Thyroid gland (tissue), 4 donors: ENCODE results near the gene HOXA3. TPM values are rescaled to one million over a fixed set of nuclear protein-coding genes. Genes with fewer than 3 reads are reported as not detected.

Source experiments
- DNase-seq, 2 donors: peaks; one replicate each; pipeline ENCODE4 v3.0.0-alpha.2; 2019
- H3K27ac ChIP-seq, 3 donors: fragments of 200-600 bp; sonication (generic); 1 replicate in 2 of 3; 2 replicates in 1 of 3; pipeline ENCODE4 v1.5.1; 2016 to 2019; ENCODE audit warnings: mild to moderate bottlenecking in 1 of 3, moderate library complexity in 1 of 3
- H3K27me3 ChIP-seq: fragments of 200-600 bp; sonication (generic); one replicate; pipeline ENCODE4 v1.5.1; 2019
- H3K36me3 ChIP-seq, 2 donors: fragments of 200-600 bp; sonication (generic); one replicate each; pipeline ENCODE4 v1.5.1; 2016 to 2019
- H3K4me1 ChIP-seq, 2 donors: fragments of 200-600 bp; sonication (generic); one replicate each; pipeline ENCODE4 v1.5.1; 2017 to 2019
- H3K4me3 ChIP-seq, 3 donors: fragments of 200-600 bp; sonication (generic); replicated peaks in 1 of 3; 1 replicate in 2 of 3; 2 replicates in 1 of 3; pipeline ENCODE4 v1.5.1; 2016; ENCODE audit warnings: mild to moderate bottlenecking in 1 of 3
- H3K9me3 ChIP-seq: fragments of 200-600 bp; sonication (generic); one replicate; pipeline ENCODE4 v1.5.1; 2017
- CTCF ChIP-seq, 6 experiments: fragments of 200-600 bp in 3 of 6; fragments of 450-650 bp in 3 of 6; sonication (generic) in 3 of 6; IDR thresholded peaks; one replicate each; pipeline ENCODE4 v1.5.1; 2016 to 2019; ENCODE audit warnings: antibody characterized with exemption in 6 of 6, mild to moderate bottlenecking in 2 of 6, inconsistent platforms in 1 of 6, moderate library complexity in 1 of 6
- POLR2A ChIP-seq, 2 donors: fragments of 450-650 bp; IDR thresholded peaks; one replicate each; pipeline ENCODE4 v1.6.1; 2017; ENCODE audit warnings: antibody characterized with exemption in 2 of 2, mild to moderate bottlenecking in 2 of 2, moderate library complexity in 1 of 2
- WGBS, 2 donors: methylation state at CpG; one replicate each; pipeline ENCODE4 v1.1.5; 2017; 5-methylcytosine and 5-hydroxymethylcytosine counted together
- intact Hi-C: fragments of 100-400 bp; cut with DNase I; formaldehyde crosslinking; loops from one replicate; pipeline ENCODE4 v1.15.1; 2023
- total RNA-seq, 4 donors: library from RNA; depleted of rRNA; stranded (reverse); fragments of >200 nt; gene quantifications; one replicate each; pipeline ENCODE4 v1.2.3, GENCODE V29; 2016

HOXA3 gene
- total RNA-seq, 4 donors from 2014 or later, result 0.94 to 6.1 (median 1.9) TPM

- WGBS, 2 donors, result 94 to 100% methylated on average over 1 of the region's 1 CpG
- intact Hi-C loops, result no loop called here
- no peak for DNase-seq
- Histone ChIP-seq H3K36me3 (no peaks in the 10 kb centered on the region), H3K27me3 (no peaks in the 10 kb centered on the region), H3K4me3 (no peak overlapping the region), H3K9me3 (no peaks in the 10 kb centered on the region), H3K27ac (no peak overlapping the region), H3K4me1 (no peaks in the 10 kb centered on the region)
- TF ChIP-seq CTCF (IDR thresholded peaks at IDR 0.05), result no peak
- TF ChIP-seq POLR2A (IDR thresholded peaks at IDR 0.05), result no peak
These were observed 73.0 kb downstream of the HOXA3 start for GRCh38 chr7:27079234-27079975.

GRCh38 chr7:27078616-27079233 lies 73.7 kb downstream of the HOXA3 start:
- no peak overlapping the region for H3K4me3 ChIP-seq
- H3K27me3 ChIP-seq, result no peaks in the 10 kb centered on the region
- WGBS, 2 donors, result 93 to 98% methylated on average over 5 of the region's 5 CpGs

GRCh38 chr7:27073076-27073475 lies 79.3 kb downstream of the HOXA3 start:
- intact Hi-C loops, result no loop called here
- TF ChIP-seq POLR2A (IDR thresholded peaks at IDR 0.05), result no peak
- TF ChIP-seq CTCF (IDR thresholded peaks at IDR 0.05), result no peak
- Histone ChIP-seq H3K27me3 (no peaks in the 10 kb centered on the region), H3K4me1 (no peaks in the 10 kb centered on the region), H3K27ac (no peak overlapping the region), H3K9me3 (no peaks in the 10 kb centered on the region), H3K36me3 (no peaks in the 10 kb centered on the region), H3K4me3 (no peak overlapping the region)
- no peak for DNase-seq

More at GRCh38 chr7:27078616-27079233, 73.7 kb downstream of the HOXA3 start:
- no peaks in the 10 kb centered on the region for H3K36me3 ChIP-seq
- TF ChIP-seq CTCF (IDR thresholded peaks at IDR 0.05), result no peak
- no peak for TF ChIP-seq POLR2A (IDR thresholded peaks at IDR 0.05)
- no peak for DNase-seq
- intact Hi-C loops, result no loop called here
- H3K9me3 ChIP-seq, result no peaks in the 10 kb centered on the region
- no peaks in the 10 kb centered on the region for H3K4me1 ChIP-seq
- H3K27ac ChIP-seq, result no peak overlapping the region

- no peaks in the 10 kb centered on the region for H3K4me1 ChIP-seq
- no peak overlapping the region for H3K27ac ChIP-seq
- no peaks in the 10 kb centered on the region for H3K36me3 ChIP-seq
- intact Hi-C loops, result no loop called here
- 79 to 83% methylated on average over 6 of the region's 6 CpGs for WGBS, 2 donors
- no peak for TF ChIP-seq CTCF (IDR thresholded peaks at IDR 0.05)
- no peak for TF ChIP-seq POLR2A (IDR thresholded peaks at IDR 0.05)
- no peak overlapping the region for H3K4me3 ChIP-seq
- H3K27me3 ChIP-seq, result no peaks in the 10 kb centered on the region
- DNase-seq, result no peak
- no peaks in the 10 kb centered on the region for H3K9me3 ChIP-seq
These were observed 80.6 kb downstream of the HOXA3 start for GRCh38 chr7:27071622-27072390.

- peaks cover 7 to 8% of the 10 kb centered on the region in 2 donors for H3K4me1 ChIP-seq
- WGBS, 2 donors, result 97 to 100% methylated on average over 1 of the region's 1 CpG
- intact Hi-C loops, result no loop called here
- no peak for DNase-seq
- TF ChIP-seq CTCF (IDR thresholded peaks at IDR 0.05) (no peak), POLR2A (IDR thresholded peaks at IDR 0.05) (no peak)
- no peaks in the 10 kb centered on the region for H3K9me3 ChIP-seq
- no peaks in the 10 kb centered on the region for H3K36me3 ChIP-seq
- H3K4me3 ChIP-seq, result no peak overlapping the region
- H3K27ac ChIP-seq, result no peak overlapping the region
- no peaks in the 10 kb centered on the region for H3K27me3 ChIP-seq
These were observed 84.1 kb downstream of the HOXA3 start for GRCh38 chr7:27068259-27068658.
